HG02763 (cell line): Measurements from ENCODE around the gene ASPHD2.
A peak's percentile ranks its signal among the peaks of the same experiment; 100 is the strongest.
"Not testable (repeated sequence)": the region's sequence is repeated elsewhere in the genome, so short reads cannot be mapped to it uniquely, and the experiment has no call there.

ENCODE experiments used
- ATAC-seq: cut with Tn5 transposase; IDR thresholded peaks from one replicate; pipeline ENCODE4 v1.9.1; 2021; ENCODE audit warnings: mild to moderate bottlenecking, moderate library complexity; ENCODE audit not compliant: unreplicated experiment

ASPHD2 gene

GRCh38 chr22:26428515-26429457, at the start of gene ASPHD2:
ASPHD2 (plus strand) TSS chr22:26429260; CDS start chr22:26433616, 4,356 bp downstream.
- peak; percentile 69 for ATAC-seq

GRCh38 chr22:26380072-26380830, 48.8 kb upstream of the ASPHD2 start:
- no peak for ATAC-seq

GRCh38 chr22:26382782-26383181, 46.3 kb upstream of the ASPHD2 start:
- no peak for ATAC-seq

- no peak for ATAC-seq
Measured at GRCh38 chr22:26383968-26384556, 45.0 kb upstream of the ASPHD2 start.

- no peak for ATAC-seq
Measured at GRCh38 chr22:26385164-26385563, 43.9 kb upstream of the ASPHD2 start.

GRCh38 chr22:26389125-26389524, 39.9 kb upstream of the ASPHD2 start:
- no peak for ATAC-seq

GRCh38 chr22:26391091-26391490, 38.0 kb upstream of the ASPHD2 start:
- ATAC-seq: no peak

GRCh38 chr22:26391623-26392022, 37.4 kb upstream of the ASPHD2 start:
- ATAC-seq: no peak

- ATAC-seq: no peak
Measured at GRCh38 chr22:26393929-26394328, 35.1 kb upstream of the ASPHD2 start.

- no peak for ATAC-seq
Measured at GRCh38 chr22:26394777-26395176, 34.3 kb upstream of the ASPHD2 start.

- no peak for ATAC-seq
Measured at GRCh38 chr22:26395926-26396325, 33.1 kb upstream of the ASPHD2 start.

- no peak for ATAC-seq
Measured at GRCh38 chr22:26398741-26399153, 30.3 kb upstream of the ASPHD2 start.

- ATAC-seq: no peak
Measured at GRCh38 chr22:26399289-26399688, 29.8 kb upstream of the ASPHD2 start.

- no peak for ATAC-seq
Measured at GRCh38 chr22:26401726-26402125, 27.3 kb upstream of the ASPHD2 start.

- ATAC-seq: no peak
Measured at GRCh38 chr22:26404851-26405421, 24.1 kb upstream of the ASPHD2 start.

GRCh38 chr22:26406118-26406517, 22.9 kb upstream of the ASPHD2 start:
- ATAC-seq: no peak

GRCh38 chr22:26408562-26409220, 20.4 kb upstream of the ASPHD2 start:
- ATAC-seq: not testable (repeated sequence)

- no peak for ATAC-seq
Measured at GRCh38 chr22:26409719-26410335, 19.2 kb upstream of the ASPHD2 start.

- ATAC-seq: no peak
Measured at GRCh38 chr22:26410386-26410785, 18.7 kb upstream of the ASPHD2 start.

- ATAC-seq: no peak
Measured at GRCh38 chr22:26414347-26414746, 14.7 kb upstream of the ASPHD2 start.
